ENCODE measurements around the gene MYH8. TPM values are rescaled to one million over a fixed set of nuclear protein-coding genes. Genes with fewer than 3 reads are reported as not detected.

The MYH8 gene
- not detected in 2 replicates for total RNA-seq

GRCh38 chr17:10421900-10422542 lies at the start of gene MYH8:
Gene MYH8, minus strand, starts transcription at chr17:10421950. Its CDS starts 1,723 bp downstream, at chr17:10420227.

DNA sequence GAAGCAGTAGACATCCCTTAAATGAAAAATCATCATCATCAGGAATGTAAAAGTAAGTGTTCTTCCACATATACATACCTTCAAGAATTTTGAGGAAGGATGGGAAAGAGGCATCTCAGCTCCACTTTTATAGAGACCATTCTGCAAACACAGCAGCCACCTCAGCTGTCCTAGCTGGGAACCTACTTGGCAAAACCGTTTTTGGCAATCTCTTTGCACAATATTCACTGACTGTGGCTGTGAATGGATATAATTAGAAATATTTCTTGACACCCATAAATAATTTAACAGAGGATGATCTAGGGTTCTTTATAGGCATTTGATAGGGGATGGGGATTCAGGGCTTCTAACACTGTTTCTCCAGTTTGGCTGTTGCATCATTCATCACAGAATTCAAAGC lies 47.7 kb upstream of the MYH8 start, which contains the start of gene MYH4:
Gene MYH4, minus strand, starts transcription at position 101 of the 400 bp plus-strand sequence. CDS start 2,814 bp downstream, outside the sequence.

DNA sequence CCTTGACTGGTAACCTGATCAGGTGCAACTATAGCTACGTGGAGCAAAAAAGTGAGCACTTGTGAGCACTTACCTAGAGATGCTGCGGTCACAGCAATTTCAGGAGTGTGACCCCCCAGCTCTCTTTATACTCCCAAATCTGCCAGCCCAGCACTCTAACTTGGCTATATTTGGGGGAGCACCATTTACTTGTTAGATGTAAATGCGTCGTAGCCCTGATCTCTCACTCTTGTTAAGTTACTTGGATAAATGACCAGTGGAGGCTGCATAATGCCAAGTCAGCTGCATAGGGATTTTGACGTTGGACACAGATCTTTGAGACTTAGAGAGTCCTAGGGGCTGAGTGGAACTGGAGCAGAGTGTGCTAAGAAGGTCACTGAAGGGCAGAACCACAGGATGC lies 48.8 kb downstream of the MYH8 start, which contains the start of gene MYH13:
Gene MYH13, minus strand, starts transcription at position 101 of the 400 bp plus-strand sequence. CDS start 8,476 bp downstream, outside the sequence.

Other genes with a start within 250 kb of the MYH8 start
- 15.1 and 17.6 TPM in 2 replicates for gene GAS7, start 223.3 kb downstream of the MYH8 start, total RNA-seq
- not detected in 2 replicates for gene MYH13, start 48.9 kb downstream of the MYH8 start, total RNA-seq
- not detected in 2 replicates for gene MYH4, start 47.6 kb upstream of the MYH8 start, total RNA-seq
- gene MYH1, start 96.6 kb upstream of the MYH8 start, total RNA-seq, result not detected in 2 replicates
- under 0.01 TPM in 1 of 2 replicates, not detected in the other for gene MYH2, start 127.7 kb upstream of the MYH8 start, total RNA-seq
- gene MYH3, start 235.4 kb upstream of the MYH8 start, total RNA-seq, result under 0.01 TPM in 2 replicates